ENCODE data around the gene FAIM2. TPM values are rescaled to one million over a fixed set of nuclear protein-coding genes. Genes with fewer than 3 reads are reported as not detected.

The FAIM2 gene
- total RNA-seq, 4 donors from 2014 or later, result 0.38 to 0.65 (median 0.56) TPM; not detected in 1

- WGBS, result 89% methylated on average over 4 of the region's 4 CpGs
- Histone ChIP-seq H3K4me3 (no peak overlapping the region), H3K36me3 (no peaks in the 10 kb centered on the region), H3K27ac (no peak overlapping the region), H3K4me1 (no peaks in the 10 kb centered on the region), H3K27me3 (peaks cover 8% of the 10 kb centered on the region), H3K9me3 (no peaks in the 10 kb centered on the region)
- TF ChIP-seq POLR2A (IDR thresholded peaks at IDR 0.05) (no peak), POLR2AphosphoS5 (IDR thresholded peaks at IDR 0.05) (no peak), EP300 (IDR thresholded peaks at IDR 0.05) (no peak)
- TF ChIP-seq, protein P1, sequence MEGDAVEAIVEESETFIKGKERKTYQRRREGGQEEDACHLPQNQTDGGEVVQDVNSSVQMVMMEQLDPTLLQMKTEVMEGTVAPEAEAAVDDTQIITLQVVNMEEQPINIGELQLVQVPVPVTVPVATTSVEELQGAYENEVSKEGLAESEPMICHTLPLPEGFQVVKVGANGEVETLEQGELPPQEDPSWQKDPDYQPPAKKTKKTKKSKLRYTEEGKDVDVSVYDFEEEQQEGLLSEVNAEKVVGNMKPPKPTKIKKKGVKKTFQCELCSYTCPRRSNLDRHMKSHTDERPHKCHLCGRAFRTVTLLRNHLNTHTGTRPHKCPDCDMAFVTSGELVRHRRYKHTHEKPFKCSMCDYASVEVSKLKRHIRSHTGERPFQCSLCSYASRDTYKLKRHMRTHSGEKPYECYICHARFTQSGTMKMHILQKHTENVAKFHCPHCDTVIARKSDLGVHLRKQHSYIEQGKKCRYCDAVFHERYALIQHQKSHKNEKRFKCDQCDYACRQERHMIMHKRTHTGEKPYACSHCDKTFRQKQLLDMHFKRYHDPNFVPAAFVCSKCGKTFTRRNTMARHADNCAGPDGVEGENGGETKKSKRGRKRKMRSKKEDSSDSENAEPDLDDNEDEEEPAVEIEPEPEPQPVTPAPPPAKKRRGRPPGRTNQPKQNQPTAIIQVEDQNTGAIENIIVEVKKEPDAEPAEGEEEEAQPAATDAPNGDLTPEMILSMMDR (IDR thresholded peaks at IDR 0.05), result no peak
- no peak for DNase-seq (ENCODE audit: low spot score in 2 of 2)
Measured at GRCh38 chr12:49854976-49855375, 48.7 kb downstream of the FAIM2 start.

DNA sequence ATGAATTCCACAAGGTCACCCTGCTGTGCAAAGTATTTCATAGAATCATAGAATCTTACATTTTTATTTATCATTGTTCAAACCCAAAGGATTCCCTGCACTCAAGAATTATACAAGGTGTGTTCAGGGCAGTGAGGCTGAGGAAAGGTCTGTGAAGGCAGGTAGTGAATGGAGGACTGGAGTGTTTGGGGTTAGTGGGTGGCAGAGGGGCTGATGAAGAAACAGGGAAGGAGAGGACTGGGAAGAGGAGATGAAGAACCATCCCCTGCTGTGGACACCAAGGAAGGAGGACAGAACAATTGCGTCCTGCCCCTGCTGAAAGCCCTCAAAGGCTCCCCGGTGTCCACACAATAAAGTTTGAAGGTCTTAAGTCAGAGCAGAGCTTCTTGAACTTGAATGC lies 50.0 kb downstream of the FAIM2 start:
- Histone ChIP-seq H3K36me3 (no peaks in the 10 kb centered on the region), H3K27me3 (peaks cover 17% of the 10 kb centered on the region), H3K4me3 (no peak overlapping the region), H3K9me3 (no peaks in the 10 kb centered on the region), H3K27ac (no peak overlapping the region), H3K4me1 (no peaks in the 10 kb centered on the region)
- WGBS, result 89% methylated on average over 2 of the region's 2 CpGs
- TF ChIP-seq EP300 (IDR thresholded peaks at IDR 0.05), result no peak
- TF ChIP-seq POLR2A (IDR thresholded peaks at IDR 0.05), result no peak
- TF ChIP-seq, protein P1 (IDR thresholded peaks at IDR 0.05), result no peak
- TF ChIP-seq POLR2AphosphoS5 (IDR thresholded peaks at IDR 0.05), result no peak
- no peak for DNase-seq (ENCODE audit: low spot score in 2 of 2)

- WGBS, result 51% methylated on average over 2 of the region's 2 CpGs
- peaks cover 10% of the 10 kb centered on the region for H3K4me1 ChIP-seq
Measured at GRCh38 chr12:49847161-49847560, 56.5 kb downstream of the FAIM2 start.

DNA sequence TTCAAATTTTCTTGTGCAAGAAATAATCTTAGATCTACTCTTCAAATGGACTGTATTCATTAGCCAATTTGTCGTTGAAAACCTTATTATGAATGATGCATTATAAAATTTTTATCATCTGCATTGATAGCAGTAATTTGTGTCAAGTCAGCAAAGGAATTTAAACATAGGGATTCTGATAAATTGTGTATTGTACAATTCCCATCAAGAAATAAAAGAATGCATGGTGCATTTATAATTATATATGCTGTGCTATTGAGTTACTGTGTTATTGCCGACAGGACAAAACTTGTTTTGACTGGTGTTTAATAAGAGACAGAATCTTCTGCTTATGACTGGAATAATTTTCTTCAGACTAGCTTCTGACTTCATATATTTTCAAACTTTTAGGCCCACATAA lies 57.7 kb downstream of the FAIM2 start:
- TF ChIP-seq POLR2A (IDR thresholded peaks at IDR 0.05) (no peak), EP300 (IDR thresholded peaks at IDR 0.05) (no peak), POLR2AphosphoS5 (IDR thresholded peaks at IDR 0.05) (no peak)
- TF ChIP-seq, protein P1 (IDR thresholded peaks at IDR 0.05), result no peak
- H3K27ac ChIP-seq, result no peak overlapping the region
- H3K4me3 ChIP-seq, result no peak overlapping the region
- no peak for DNase-seq (ENCODE audit: low spot score in 2 of 2)
- H3K9me3 ChIP-seq, result no peaks in the 10 kb centered on the region
- peaks cover 26% of the 10 kb centered on the region for H3K27me3 ChIP-seq
- H3K36me3 ChIP-seq, result no peaks in the 10 kb centered on the region
- peaks cover 20% of the 10 kb centered on the region for H3K4me1 ChIP-seq
- 53% methylated on average over 2 of the region's 2 CpGs for WGBS

More at GRCh38 chr12:49847161-49847560, 56.5 kb downstream of the FAIM2 start:
- no peak overlapping the region for H3K4me3 ChIP-seq
- no peaks in the 10 kb centered on the region for H3K36me3 ChIP-seq
- no peak for TF ChIP-seq POLR2AphosphoS5 (IDR thresholded peaks at IDR 0.05)
- TF ChIP-seq EP300 (IDR thresholded peaks at IDR 0.05), result no peak
- TF ChIP-seq, protein P1 (IDR thresholded peaks at IDR 0.05), result no peak
- TF ChIP-seq POLR2A (IDR thresholded peaks at IDR 0.05), result no peak
- peaks cover 26% of the 10 kb centered on the region for H3K27me3 ChIP-seq
- H3K27ac ChIP-seq, result no peak overlapping the region
- no peak for DNase-seq (ENCODE audit: low spot score in 2 of 2)
- H3K9me3 ChIP-seq, result no peaks in the 10 kb centered on the region

GRCh38 chr12:49843876-49844437 lies 59.7 kb downstream of the FAIM2 start:
- WGBS, result 87% methylated on average over 4 of the region's 4 CpGs
- Histone ChIP-seq H3K4me3 (no peak overlapping the region), H3K9me3 (no peaks in the 10 kb centered on the region), H3K36me3 (no peaks in the 10 kb centered on the region), H3K4me1 (peaks cover 20% of the 10 kb centered on the region), H3K27me3 (peaks cover 11% of the 10 kb centered on the region), H3K27ac (no peak overlapping the region)
- TF ChIP-seq, protein P1 (IDR thresholded peaks at IDR 0.05), result no peak
- no peak for TF ChIP-seq EP300 (IDR thresholded peaks at IDR 0.05)
- TF ChIP-seq POLR2AphosphoS5 (IDR thresholded peaks at IDR 0.05), result no peak
- no peak for TF ChIP-seq POLR2A (IDR thresholded peaks at IDR 0.05)
- DNase-seq (ENCODE audit: low spot score in 2 of 2), result no peak
